Activated T-helper 1 cell treated with anti-CD3 and anti-CD28 coated beads, Interleukin-12 subunit alpha, Interleukin-12 subunit beta, Interleukin-2, Interleukin-4 antibody, amounts not matched to agents 30 ng/mL and 10 ng/mL and 1 ng/mL, durations not matched to agents 14 hours and 24 hours and 36 hours (primary cell): Measurements from ENCODE around the gene CCL17. TPM values are rescaled to one million over a fixed set of nuclear protein-coding genes. Genes with fewer than 3 reads are reported as not detected.

Experiments used
- DNase-seq: peaks from one replicate; pipeline ENCODE4 v3.0.0; 2021; ENCODE audit warnings: low spot score
- H3K27ac Mint-ChIP-seq: one replicate; pipeline ENCODE4 v1.8.0; 2021; ENCODE audit warnings: mild to moderate bottlenecking, mixed read lengths
- H3K27me3 Mint-ChIP-seq: one replicate; pipeline ENCODE4 v1.8.0; 2022; ENCODE audit warnings: mild to moderate bottlenecking, moderate library complexity, mixed read lengths; ENCODE audit not compliant: insufficient read depth
- H3K36me3 Mint-ChIP-seq: one replicate; pipeline ENCODE4 v1.8.0; 2021; ENCODE audit warnings: low read depth, mixed read lengths
- H3K4me1 Mint-ChIP-seq: one replicate; pipeline ENCODE4 v1.8.0; 2021; ENCODE audit warnings: low read depth, mixed read lengths
- H3K4me3 Mint-ChIP-seq: one replicate; pipeline ENCODE4 v1.8.0; 2021; ENCODE audit warnings: mild to moderate bottlenecking, moderate library complexity, mixed read lengths
- H3K9me3 Mint-ChIP-seq: one replicate; pipeline ENCODE4 v1.8.0; 2021; ENCODE audit warnings: mixed read lengths
- intact Hi-C: fragments of 100-400 bp; cut with micrococcal nuclease; formaldehyde crosslinking; loops from one replicate; pipeline ENCODE4 v1.15.1; 2024
- total RNA-seq: library from RNA; stranded (reverse); gene quantifications from 2 replicates; pipeline ENCODE4 v1.2.3, GENCODE V29; 2022

CCL17 gene
- total RNA-seq, 1 donor from 2014 or later = 1.3 TPM

DNA sequence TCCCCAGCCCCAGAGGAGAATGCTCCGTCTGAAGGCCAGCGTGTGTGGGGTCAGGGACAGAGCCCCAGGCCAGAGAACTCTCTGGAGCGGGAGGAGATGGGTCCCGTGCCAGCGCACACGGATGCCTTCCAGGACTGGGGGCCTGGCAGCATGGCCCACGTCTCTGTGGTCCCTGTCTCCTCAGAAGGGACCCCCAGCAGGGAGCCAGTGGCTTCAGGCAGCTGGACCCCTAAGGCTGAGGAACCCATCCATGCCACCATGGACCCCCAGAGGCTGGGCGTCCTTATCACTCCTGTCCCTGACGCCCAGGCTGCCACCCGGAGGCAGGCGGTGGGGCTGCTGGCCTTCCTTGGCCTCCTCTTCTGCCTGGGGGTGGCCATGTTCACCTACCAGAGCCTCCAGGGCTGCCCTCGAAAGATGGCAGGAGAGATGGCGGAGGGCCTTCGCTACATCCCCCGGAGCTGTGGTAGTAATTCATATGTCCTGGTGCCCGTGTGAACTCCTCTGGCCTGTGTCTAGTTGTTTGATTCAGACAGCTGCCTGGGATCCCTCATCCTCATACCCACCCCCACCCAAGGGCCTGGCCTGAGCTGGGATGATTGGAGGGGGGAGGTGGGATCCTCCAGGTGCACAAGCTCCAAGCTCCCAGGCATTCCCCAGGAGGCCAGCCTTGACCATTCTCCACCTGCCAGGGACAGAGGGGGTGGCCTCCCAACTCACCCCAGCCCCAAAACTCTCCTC is 21.9 kb upstream of the CCL17 start:
- Mint-ChIP-seq H3K4me3 (no peak overlapping the region), H3K27ac (no peak overlapping the region), H3K36me3 (no peaks in the 10 kb centered on the region), H3K27me3 (peaks cover 3% of the 10 kb centered on the region), H3K9me3 (no peaks in the 10 kb centered on the region), H3K4me1 (peaks cover 5% of the 10 kb centered on the region)
- no peak for DNase-seq
- intact Hi-C loops = no loop called here

DNA sequence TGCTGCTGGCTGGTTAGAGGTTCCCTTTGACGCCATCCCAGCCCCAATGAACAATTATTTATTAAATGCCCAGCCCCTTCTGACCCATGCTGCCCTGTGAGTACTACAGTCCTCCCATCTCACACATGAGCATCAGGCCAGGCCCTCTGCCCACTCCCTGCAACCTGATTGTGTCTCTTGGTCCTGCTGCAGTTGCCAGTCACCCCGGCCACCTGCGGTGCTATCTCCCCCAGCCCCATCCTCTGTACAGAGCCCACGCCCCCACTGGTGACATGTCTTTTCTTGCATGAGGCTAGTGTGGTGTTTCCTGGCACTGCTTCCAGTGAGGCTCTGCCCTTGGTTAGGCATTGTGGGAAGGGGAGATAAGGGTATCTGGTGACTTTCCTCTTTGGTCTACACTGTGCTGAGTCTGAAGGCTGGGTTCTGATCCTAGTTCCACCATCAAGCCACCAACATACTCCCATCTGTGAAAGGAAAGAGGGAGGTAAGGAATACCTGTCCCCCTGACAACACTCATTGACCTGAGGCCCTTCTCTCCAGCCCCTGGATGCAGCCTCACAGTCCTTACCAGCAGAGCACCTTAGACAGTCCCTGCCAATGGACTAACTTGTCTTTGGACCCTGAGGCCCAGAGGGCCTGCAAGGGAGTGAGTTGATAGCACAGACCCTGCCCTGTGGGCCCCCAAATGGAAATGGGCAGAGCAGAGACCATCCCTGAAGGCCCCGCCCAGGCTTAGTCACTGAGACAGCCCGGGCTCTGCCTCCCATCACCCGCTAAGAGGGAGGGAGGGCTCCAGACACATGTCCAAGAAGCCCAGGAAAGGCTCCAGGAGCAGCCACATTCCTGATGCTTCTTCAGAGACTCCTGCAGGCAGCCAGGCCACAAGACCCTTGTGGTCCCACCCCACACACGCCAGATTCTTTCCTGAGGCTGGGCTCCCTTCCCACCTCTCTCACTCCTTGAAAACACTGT is 21.0 kb upstream of the CCL17 start:
- no peak for DNase-seq
- Mint-ChIP-seq H3K27me3 (peaks cover 5% of the 10 kb centered on the region), H3K27ac (no peak overlapping the region), H3K4me3 (no peak overlapping the region), H3K36me3 (no peaks in the 10 kb centered on the region), H3K4me1 (no peaks in the 10 kb centered on the region), H3K9me3 (no peaks in the 10 kb centered on the region)
- intact Hi-C loops = no loop called here

DNA sequence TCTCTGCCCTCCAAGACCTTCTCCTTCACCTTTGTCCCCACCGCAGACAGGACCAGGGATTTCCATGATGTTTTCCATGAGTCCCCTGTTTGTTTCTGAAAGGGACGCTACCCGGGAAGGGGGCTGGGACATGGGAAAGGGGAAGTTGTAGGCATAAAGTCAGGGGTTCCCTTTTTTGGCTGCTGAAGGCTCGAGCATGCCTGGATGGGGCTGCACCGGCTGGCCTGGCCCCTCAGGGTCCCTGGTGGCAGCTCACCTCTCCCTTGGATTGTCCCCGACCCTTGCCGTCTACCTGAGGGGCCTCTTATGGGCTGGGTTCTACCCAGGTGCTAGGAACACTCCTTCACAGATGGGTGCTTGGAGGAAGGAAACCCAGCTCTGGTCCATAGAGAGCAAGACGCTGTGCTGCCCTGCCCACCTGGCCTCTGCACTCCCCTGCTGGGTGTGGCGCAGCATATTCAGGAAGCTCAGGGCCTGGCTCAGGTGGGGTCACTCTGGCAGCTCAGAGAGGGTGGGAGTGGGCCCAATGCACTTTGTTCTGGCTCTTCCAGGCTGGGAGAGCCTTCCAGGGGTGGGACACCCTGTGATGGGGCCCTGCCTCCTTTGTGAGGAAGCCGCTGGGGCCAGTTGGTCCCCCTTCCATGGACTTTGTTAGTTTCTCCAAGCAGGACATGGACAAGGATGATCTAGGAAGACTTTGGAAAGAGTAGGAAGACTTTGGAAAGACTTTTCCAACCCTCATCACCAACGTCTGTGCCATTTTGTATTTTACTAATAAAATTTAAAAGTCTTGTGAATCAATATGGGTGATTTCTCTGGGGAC is 20.1 kb upstream of the CCL17 start:
- intact Hi-C loops = no loop called here
- no peak for DNase-seq
- H3K27me3 Mint-ChIP-seq = peaks cover 7% of the 10 kb centered on the region
- no peak overlapping the region for H3K27ac Mint-ChIP-seq
- H3K9me3 Mint-ChIP-seq = no peaks in the 10 kb centered on the region
- H3K4me3 Mint-ChIP-seq = no peak overlapping the region
- no peaks in the 10 kb centered on the region for H3K36me3 Mint-ChIP-seq
- H3K4me1 Mint-ChIP-seq = no peaks in the 10 kb centered on the region

GRCh38 chr16:57385083-57385482 is 19.5 kb upstream of the CCL17 start:
- no peaks in the 10 kb centered on the region for H3K4me1 Mint-ChIP-seq
- H3K27me3 Mint-ChIP-seq = peaks cover 8% of the 10 kb centered on the region
- no peaks in the 10 kb centered on the region for H3K36me3 Mint-ChIP-seq
- no peak overlapping the region for H3K27ac Mint-ChIP-seq
- intact Hi-C loops = no loop called here
- no peaks in the 10 kb centered on the region for H3K9me3 Mint-ChIP-seq
- DNase-seq = no peak
- no peak overlapping the region for H3K4me3 Mint-ChIP-seq

GRCh38 chr16:57386381-57386951 is 18.1 kb upstream of the CCL17 start:
- H3K9me3 Mint-ChIP-seq = no peaks in the 10 kb centered on the region
- H3K4me1 Mint-ChIP-seq = no peaks in the 10 kb centered on the region
- no peak overlapping the region for H3K4me3 Mint-ChIP-seq
- no peaks in the 10 kb centered on the region for H3K36me3 Mint-ChIP-seq
- peaks cover 8% of the 10 kb centered on the region for H3K27me3 Mint-ChIP-seq
- DNase-seq = no peak
- intact Hi-C loops = no loop called here
- H3K27ac Mint-ChIP-seq = no peak overlapping the region

GRCh38 chr16:57387598-57388354 is 16.8 kb upstream of the CCL17 start:
- Mint-ChIP-seq H3K9me3 (no peaks in the 10 kb centered on the region), H3K27me3 (peaks cover 8% of the 10 kb centered on the region), H3K4me1 (no peaks in the 10 kb centered on the region), H3K27ac (no peak overlapping the region), H3K4me3 (no peak overlapping the region), H3K36me3 (no peaks in the 10 kb centered on the region)
- intact Hi-C loops = no loop called here
- DNase-seq = no peak

GRCh38 chr16:57388359-57389086 is 16.0 kb upstream of the CCL17 start:
- H3K9me3 Mint-ChIP-seq = no peaks in the 10 kb centered on the region
- H3K4me1 Mint-ChIP-seq = no peaks in the 10 kb centered on the region
- H3K27ac Mint-ChIP-seq = peak overlapping the region; percentile 11
- DNase-seq = no peak
- H3K4me3 Mint-ChIP-seq = no peak overlapping the region
- intact Hi-C loops = no loop called here
- H3K27me3 Mint-ChIP-seq = peaks cover 9% of the 10 kb centered on the region
- H3K36me3 Mint-ChIP-seq = no peaks in the 10 kb centered on the region

- Mint-ChIP-seq H3K4me1 (no peaks in the 10 kb centered on the region), H3K9me3 (no peaks in the 10 kb centered on the region), H3K36me3 (no peaks in the 10 kb centered on the region), H3K27me3 (peaks cover 12% of the 10 kb centered on the region), H3K4me3 (no peak overlapping the region), H3K27ac (no peak overlapping the region)
- no peak for DNase-seq
- intact Hi-C loops = no loop called here
These were observed 15.5 kb upstream of the CCL17 start for GRCh38 chr16:57389087-57389468.

DNA sequence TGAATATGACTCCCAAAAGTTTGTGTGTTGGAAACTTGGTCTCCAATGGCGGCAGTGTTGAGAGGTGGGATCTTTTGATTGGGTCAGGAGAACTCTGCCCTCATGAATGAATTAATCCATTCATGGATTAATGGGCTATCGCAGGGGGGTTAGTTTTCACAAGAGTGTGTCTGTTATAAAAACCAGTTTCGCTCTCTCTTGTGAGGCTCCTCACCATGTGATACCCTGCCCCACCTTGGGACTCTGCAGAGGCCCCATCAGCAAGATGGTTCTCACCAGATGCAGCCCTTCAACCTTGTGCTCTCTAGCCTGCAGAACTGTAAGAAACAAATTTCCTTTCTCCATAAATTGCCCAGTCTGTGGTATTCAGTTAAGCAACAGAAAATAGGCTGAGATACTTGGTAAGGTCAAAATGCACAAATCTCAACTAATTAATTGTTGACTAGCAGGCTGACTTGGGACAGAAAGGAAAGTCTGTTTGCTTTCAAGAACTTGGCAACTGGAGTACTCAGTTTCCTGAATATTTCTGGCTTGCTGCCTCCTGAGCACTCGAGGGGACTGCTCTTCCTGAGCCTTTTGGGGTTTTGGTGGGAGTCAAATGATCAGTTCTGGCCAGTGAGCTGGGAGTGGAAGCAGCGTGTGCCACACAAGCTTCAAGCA is 13.8 kb upstream of the CCL17 start:
- intact Hi-C loops = no loop called here
- Mint-ChIP-seq H3K27me3 (peaks cover 12% of the 10 kb centered on the region), H3K4me3 (no peak overlapping the region), H3K27ac (no peak overlapping the region), H3K36me3 (no peaks in the 10 kb centered on the region), H3K9me3 (no peaks in the 10 kb centered on the region), H3K4me1 (no peaks in the 10 kb centered on the region)
- no peak for DNase-seq

GRCh38 chr16:57391300-57391699 is 13.3 kb upstream of the CCL17 start:
- H3K4me3 Mint-ChIP-seq = no peak overlapping the region
- no peaks in the 10 kb centered on the region for H3K9me3 Mint-ChIP-seq
- H3K36me3 Mint-ChIP-seq = no peaks in the 10 kb centered on the region
- peaks cover 12% of the 10 kb centered on the region for H3K27me3 Mint-ChIP-seq
- intact Hi-C loops = no loop called here
- H3K27ac Mint-ChIP-seq = no peak overlapping the region
- no peak for DNase-seq
- H3K4me1 Mint-ChIP-seq = no peaks in the 10 kb centered on the region

- DNase-seq = no peak
- H3K27ac Mint-ChIP-seq = no peak overlapping the region
- H3K9me3 Mint-ChIP-seq = no peaks in the 10 kb centered on the region
- H3K4me3 Mint-ChIP-seq = no peak overlapping the region
- intact Hi-C loops = no loop called here
- no peaks in the 10 kb centered on the region for H3K4me1 Mint-ChIP-seq
- peaks cover 12% of the 10 kb centered on the region for H3K27me3 Mint-ChIP-seq
- no peaks in the 10 kb centered on the region for H3K36me3 Mint-ChIP-seq
These were observed 12.9 kb upstream of the CCL17 start for GRCh38 chr16:57391708-57392107.
